NCI-H774 (cell line): ENCODE results near the gene CCDC57.
"Not testable (repeated sequence)": the region's sequence is repeated elsewhere in the genome, so short reads cannot be mapped to it uniquely, and the experiment has no call there.

Source experiments
- DNase-seq: peaks from one replicate; lab custom pipeline; 2025; lab: John Stamatoyannopoulos, UW

The CCDC57 gene

DNA sequence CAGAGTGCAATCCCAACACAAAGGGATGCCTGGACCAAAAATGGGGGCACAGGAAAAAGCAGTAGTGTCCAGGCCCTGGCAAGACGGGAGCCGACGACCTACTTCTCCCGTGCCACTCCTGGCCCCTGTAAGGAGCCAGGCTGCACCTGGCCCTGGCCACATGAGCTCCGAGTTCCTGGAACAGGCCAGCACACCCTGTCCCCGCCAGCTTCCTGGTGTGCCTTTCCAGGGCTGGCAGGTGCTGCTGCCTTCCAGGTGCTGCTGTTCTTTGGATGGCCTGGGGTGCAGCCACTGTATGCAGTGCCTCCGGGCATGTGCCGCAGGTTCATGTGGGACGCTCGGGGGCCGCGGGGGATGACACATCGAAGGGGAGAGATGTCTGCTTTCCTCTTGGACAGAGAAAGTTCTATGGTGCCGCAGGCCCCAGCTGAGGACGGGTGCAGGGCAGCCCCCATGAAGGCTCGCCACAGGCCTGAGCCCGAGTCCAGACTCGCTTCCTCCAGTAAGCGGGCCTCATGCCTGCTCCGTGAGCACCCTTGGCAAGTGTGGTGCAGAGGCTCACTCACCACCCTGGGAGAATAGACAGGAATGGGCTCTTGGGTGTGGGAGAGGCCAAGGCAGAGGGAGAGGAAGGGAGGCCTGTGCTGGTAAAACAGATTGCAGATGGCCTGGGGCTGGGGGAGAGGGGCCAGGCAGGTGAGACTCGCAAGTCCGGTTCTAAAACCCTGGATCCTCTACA is 59.9 kb downstream of the CCDC57 start:
- DNase-seq, result no peak

DNA sequence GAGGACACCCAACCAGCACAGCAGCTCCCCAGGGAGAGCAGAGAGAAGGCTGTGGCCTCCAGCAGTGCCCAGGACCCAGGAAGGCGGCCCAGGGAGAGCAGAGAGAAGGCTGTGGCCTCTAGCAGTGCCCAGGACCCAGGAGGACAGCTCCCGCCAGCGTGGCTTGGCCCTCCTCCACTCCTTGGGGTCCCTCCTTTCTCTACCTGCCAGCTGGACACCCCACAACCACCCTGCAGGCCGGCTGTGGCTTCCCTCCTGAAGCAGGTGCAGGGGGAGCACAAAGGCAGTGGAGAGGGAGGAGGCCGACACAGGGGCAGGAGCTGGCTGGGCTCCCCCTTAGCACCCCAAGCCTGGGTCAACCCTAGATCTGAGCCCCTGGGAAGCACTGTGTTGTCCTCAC is 60.5 kb downstream of the CCDC57 start:
- no peak for DNase-seq

DNA sequence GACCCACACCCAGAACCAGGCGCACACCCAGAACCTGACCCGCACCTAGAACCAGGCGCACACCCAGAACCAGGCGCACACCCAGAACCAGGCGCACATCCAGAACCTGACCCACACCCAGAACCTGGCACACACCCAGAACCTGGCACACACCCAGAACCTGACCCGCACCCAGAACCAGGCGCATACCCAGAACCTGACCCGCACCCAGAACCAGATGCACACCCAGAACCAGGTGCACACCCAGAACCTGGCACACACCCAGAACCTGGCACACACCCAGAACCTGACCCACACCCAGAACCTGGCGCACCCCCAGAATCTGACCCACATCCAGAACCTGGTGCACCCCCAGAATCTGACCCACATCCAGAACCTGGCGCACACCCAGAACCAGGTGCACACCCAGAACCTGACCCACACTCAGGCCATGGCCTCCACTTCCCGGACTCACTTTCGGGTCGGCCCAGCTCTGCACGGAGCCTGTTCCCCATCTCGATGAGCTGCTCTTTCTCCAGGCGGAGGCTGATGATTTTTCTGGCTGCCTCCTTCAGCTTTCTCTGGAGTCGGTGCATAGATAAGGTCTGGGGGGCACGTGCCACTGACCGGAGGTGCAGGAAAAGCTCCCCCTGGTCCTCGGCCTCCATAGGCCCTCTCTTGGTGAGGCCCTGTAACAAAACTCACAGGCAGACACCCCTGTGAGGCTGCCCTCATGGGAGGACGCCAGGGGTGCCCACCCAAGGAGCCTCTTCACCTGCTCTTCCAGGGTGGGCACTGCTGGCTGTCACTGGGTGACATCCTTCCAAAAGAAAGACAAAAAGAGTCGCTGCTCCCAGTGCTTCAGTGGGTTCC is 61.3 kb downstream of the CCDC57 start:
- DNase-seq, result no peak

DNA sequence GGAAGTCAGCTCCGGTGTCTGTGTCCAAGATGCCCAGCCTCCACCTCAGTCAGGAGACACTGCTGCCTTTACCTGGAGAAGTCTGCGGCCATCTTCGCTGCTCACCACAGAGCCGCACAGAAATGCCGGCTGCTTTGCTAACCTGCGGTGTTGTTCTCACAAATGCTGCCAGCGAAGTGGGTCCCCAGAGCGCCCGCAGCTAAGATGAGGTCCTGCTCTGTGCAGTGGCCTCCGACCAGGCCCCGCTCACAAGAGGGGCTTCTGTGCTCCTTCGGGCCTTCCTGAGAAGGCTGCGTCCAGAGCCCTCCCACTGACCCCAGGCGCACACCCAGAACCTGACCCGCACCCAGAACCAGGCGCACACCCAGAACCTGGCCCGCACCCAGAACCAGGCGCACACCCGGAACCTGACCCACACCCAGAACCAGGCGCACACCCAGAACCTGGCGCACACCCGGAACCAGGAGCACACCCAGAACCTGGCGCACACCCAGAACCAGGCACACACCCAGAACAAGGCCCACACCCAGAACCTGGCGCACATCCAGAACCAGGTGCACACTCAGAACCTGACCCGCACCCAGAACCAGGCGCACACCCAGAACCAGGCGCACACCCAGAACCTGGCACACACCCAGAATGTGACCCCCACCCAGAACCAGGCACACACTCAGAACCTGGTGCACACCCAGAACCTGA is 63.1 kb downstream of the CCDC57 start:
- DNase-seq, result no peak

DNA sequence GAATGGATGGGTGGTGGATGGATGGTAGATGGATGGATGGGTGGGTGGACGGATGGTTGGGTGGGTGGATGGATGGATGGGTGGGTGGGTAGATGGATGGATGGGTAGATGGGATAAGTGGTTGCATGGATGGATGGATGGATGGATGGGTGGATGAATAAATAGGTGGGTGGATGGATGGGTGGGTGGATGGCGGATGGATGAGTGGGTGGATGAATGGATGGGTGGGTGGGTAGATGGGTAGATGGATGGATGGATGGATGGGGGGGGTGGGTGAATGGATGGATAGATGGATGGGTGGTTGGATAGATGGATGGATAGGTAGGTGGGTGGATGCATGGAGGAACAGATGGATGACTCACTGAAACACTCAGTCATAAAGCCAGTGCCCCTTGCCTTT is 63.6 kb downstream of the CCDC57 start:
- no peak for DNase-seq

DNA sequence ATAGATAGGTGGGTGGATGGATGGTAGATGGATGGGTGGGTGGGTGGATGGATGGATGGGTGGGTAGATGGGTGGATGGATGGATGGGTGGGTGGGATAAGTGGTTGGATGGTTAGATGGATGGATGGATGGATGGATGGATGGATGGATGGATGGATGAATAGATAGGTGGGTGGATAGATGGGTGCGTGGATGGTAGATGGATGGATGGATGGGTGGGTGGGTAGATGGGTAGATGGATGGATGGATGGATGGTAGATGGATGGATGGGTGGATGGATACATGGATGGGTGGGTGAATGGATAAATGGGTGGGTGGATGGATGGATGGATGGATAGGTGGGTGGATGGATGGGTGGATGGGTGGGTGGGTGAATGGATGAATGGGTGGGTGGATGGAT is 64.6 kb downstream of the CCDC57 start:
- DNase-seq, result no peak

DNA sequence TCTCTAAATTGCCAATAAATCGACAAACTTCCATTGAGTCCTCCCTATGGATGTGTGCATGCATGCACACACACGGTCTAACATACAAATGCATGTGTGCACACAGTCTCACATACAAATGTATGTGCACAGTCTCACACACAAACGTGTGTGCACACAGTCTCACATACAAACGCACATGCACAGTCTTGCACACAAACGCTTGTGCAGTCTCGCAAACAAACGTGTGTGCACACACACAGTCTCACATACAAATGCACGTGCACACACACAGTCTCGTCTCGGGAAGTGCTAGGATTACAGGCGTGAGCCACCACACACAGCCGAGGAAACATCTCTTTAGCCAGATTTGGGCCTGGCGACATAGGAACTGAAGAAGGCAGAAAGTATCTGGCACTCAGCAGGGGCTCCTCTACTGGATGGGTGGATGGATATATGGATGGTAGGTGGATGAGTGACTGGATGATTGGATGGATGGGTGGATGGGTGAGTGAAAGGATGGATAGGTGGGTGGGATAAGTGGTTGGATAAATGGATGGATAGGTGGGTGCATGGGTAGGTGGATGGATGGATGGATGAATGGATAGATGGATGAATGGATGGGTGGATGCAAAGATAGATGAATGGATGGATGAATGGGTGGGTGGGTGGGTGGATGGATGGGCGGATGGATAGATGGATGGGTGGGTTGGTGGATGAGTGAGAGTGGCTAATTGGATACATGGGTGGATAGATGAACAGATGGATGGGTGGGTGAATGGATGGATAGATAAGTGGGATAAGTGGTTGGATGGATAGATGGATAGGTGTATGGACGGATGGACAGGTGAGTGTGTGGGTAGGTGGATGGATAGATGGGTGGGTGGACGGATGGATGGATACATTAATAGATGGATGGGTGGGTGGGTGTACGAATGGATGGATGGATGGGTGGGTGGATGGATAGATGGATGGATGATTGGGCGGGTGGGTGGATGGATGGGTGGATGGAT is 65.7 kb downstream of the CCDC57 start:
- no peak for DNase-seq

DNA sequence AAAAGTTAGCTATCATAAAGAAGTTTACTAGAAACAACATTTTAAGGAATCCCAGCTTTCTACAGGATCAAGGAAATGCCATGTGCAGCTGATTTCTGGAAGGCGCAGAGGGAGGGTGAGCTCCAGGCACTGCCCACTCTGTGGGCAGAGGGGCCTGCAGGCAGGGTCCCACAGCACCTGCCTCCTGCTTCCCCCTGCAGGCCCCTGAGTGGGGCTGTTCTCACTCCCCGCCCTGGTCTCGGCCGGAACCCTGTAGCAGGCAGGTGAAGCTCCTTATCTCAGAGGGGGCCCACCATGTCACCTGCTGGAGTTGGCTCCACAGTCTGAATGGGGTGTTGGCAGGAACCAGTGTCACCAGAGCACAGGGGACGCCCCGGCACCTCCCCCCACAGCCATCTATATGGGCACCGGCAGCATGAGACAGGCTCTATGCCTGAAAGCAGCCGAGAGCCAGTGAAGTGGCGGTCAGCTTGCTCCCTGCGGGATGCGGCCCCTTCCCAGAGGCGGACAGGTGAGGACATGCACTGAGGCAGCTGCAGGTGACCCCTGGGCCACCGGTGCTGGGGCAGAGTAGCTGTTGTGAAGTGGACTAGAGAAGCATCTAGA is 67.0 kb downstream of the CCDC57 start:
- no peak for DNase-seq

DNA sequence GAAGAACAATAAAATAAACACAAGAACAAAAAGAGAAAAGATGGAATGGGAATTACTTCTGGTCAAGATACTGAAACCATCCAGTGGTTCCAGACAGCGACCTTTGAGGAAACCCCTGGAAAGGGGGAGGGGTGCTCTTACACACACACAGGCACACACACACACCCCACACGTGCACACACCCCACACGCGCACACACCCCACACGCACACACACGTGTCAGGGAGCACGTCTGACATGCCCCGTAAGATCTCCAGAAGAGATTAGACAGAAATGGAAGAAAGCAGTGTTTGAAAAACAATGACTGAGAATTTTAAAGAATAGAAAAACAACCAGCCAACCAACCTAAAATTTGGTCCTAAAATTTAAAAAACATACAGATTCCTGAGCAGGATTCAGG is 69.3 kb downstream of the CCDC57 start:
- DNase-seq, result no peak

DNA sequence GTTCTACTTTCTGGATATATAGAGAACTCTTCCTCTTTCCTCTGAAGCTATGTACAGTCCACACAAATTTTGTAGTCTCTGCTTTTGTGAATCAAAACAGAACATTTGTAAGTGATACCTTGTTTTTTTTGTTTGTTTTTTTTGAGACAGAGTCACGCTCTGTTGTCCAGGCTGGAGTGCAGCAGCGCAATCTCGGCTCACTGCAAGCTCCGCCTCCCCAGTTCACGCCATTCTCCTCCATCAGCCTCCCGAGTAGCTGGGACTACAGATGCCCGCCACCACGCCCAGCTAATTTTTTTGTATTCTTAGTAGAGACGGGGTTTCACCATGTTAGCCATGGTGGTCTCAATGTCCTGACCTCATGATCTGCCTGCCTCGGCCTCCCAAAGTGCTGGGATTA is 72.7 kb downstream of the CCDC57 start:
- DNase-seq, result not testable (repeated sequence)

DNA sequence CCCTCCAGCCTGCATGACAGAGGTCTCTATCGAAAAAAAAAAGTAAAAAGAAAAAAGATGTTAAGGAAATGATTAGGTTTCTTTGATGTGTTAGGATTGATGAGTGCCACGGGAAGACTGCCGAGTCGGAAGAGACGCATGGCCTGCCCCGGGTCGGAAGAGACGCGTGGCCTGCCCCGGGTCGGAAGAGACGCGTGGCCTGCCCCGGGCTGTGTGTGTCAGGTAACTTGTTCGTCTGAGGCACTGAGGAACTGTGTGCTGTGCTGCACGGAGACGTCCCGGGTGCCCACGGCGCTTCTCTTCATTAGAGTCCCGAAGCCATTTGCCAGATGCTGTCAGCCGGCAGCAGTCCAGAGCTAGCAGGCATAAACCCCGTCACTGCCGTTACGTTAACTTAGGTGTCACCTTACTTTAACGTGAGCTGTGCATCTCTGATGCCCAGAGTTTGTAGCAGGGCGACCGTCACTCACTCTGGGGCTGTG is 74.1 kb downstream of the CCDC57 start:
- no peak for DNase-seq

DNA sequence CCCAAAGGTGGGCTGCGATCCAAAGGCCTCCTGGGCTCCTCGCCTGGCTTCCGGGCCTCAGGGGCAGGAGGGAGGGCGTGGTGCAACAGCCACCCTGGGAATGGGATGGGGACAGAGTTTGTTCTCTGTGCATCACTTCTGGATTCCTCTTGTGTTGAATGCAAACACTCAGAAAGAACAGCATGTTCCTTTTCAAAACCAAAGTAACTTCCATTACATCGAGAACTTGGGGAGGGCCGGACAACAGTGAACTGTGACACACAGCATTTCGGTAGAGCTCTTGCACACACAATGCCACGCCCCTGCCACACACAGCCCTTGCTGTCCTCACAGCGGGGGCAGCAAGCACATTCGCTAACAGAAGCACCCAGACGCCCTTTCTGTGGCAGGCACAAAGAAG is 78.5 kb downstream of the CCDC57 start:
- no peak for DNase-seq

DNA sequence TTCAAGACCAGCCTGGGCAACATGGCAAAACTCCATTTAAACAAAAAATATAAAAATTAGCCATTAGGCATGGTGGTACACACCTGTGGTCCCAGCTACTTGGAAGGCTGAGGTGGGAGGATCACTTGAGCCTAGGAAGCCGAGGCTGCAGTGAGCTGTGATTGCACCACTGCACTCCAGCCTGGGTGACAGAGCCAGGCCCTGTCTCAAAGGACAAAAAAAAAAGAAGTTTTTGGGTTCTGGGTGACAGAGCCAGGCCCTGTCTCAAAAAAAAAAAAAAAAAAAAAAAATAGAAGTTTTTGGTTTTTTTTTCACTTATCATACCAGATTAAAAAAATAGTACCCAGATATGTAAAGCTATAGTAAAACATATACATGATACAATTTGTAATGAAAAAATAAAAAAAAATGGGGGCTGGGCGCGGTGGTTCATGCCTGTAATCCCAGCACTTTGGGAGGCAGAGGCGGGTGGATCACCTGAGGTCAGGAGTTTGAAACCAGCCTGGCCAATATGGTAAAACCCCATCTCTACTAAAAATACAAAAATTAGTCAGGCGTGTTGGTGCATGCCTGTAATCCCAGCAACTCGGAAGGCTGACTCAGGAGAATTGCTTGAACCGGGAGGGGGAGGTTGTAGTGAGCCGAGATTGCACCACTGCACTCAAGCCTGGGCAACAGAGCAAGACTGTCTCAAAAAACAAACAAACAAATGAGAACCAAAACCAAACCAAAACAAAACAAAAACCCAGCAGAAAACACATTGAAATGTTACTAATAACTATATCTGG is 79.3 kb downstream of the CCDC57 start:
- not testable (repeated sequence) for DNase-seq

DNA sequence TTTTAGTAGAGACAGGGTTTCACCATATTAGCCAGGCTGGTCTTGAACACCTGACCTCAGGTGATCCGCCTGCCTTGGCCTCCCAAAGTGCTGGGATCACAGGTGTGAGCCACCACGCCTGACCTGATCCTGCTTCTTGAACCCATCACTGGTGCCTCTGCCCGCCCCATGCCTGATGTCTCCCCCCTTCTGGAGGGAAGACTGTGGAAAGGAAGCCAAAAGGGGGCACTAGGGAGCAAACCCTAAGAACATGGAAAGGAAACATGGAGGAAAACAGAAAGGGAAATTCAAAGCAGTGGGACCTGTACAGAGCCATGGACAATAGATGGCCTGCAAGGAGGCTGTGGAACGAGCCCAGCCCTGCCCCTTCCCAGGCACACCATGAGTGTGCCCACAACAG is 83.5 kb downstream of the CCDC57 start:
- no peak for DNase-seq

DNA sequence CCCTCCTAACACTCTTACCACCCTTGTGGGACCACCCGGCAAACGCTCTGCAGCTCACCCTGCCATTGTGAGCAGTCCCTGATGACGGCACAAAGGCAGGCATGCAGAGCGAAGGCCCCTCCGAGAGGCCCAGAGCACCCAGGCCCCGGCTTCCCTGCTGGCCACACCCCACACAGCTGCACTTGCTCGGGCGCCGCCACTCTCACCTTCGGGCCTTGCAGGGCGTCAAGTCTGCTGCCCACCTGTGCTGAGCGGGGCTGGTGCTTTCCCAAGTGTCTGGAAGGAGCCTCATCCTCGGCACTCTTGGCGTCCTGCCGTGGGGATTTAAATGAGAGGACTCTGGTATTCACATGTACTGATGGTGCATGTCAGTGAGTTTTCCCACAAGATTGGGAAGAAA is 84.4 kb downstream of the CCDC57 start:
- no peak for DNase-seq

DNA sequence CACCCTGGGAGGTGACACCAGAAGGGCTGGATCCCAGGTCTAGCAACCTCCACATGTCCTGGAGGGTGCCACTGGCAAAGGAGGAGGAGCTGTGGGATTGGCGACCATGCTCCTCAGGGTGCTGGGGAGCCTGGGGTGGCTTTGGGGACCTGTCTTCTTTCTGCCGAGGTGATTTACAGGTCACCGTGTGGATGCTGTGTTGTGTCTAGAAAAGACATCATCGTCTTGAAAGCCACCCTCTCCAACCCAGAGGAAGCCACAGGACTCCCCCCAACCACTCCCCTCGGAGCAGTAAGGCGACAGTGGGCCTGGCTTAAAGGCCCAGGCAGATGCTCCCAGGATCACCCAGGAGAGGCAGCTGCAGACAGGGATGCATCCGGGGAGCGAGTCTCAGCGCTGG is 84.9 kb downstream of the CCDC57 start:
- DNase-seq, result no peak

DNA sequence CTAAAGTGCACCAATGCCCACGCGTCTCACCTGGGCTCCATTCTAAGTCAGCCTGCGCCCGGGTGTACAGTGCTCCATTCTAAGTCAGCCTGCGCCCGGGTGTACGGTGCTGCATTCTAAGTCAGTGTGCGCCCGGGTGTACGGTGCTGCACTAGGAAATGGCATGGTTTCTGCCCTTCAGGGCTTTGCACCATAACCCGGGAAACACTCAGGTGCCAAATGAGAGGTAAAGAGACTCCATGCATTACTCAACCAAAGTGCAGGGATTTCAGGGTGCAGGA is 85.4 kb downstream of the CCDC57 start:
- no peak for DNase-seq

DNA sequence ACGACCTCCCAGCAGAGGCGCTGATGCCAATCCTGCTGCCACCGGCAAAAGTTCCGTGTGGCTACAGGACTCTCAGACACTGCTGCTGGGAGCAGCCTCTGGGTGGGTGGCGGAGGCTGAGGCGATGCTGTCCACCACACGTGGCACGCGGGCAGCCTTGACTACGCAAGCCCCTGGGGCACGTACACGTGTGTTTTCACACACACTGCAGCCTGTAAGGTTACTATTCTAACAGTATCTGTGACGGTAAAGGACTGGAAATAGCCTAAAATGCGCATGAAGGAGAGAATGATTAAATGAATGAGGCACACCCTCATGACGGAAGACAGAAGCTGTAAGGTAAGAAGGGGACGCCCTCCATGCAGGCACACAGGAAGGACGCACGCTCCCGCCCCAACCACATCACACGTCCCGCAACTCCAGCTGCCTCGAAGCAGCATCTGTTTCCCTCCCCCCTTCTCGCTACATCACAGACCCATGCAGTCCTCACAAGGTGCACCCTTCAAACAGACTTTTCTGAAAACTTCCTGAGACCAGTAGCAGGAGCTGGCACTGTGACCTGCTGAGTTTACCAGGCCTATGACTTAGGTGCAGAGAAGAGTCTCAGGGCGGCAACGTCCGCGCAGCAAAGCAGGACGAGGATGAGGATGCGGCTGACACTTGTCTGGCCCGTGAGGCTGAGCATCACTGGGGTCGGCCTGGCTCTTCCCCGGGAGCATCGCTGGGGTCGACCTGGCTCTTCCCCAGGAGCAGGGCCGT is 85.9 kb downstream of the CCDC57 start:
- DNase-seq, result no peak

DNA sequence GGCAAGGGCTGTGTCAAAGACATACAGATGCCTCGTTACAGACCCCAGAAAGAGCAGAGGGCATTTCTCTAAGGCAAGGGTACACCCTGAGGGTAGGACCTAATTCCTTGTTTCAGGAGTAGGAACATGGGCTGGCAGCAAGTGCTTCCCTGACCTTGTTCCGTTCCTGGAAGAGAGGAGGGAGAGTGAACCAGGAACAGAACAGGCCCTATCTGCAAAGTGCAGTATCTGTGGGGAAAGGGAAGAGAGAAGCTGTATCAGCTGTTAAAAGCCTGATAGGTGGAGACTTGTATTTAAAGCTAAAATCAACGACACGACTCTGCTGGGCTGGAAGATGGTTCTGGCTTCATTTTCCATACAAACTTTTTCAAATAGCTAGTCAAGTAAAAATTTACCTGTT is 88.5 kb downstream of the CCDC57 start:
- DNase-seq, result no peak
